GM18517 (cell line): ENCODE measurements around the gene ZNF346.

Source experiments
- ATAC-seq: cut with Tn5 transposase; IDR thresholded peaks from one replicate; pipeline ENCODE4 v1.9.1; 2021; ENCODE audit warnings: mild to moderate bottlenecking, moderate library complexity; ENCODE audit not compliant: unreplicated experiment

ZNF346 gene

GRCh38 chr5:177116631-177117373 is 94.3 kb downstream of the ZNF346 start:
- no peak for ATAC-seq

GRCh38 chr5:177117441-177118045 is 95.0 kb downstream of the ZNF346 start:
- ATAC-seq, result no peak

- ATAC-seq, result no peak
Measured at GRCh38 chr5:177122566-177122965, 100.1 kb downstream of the ZNF346 start.

GRCh38 chr5:177123789-177124485 is 101.4 kb downstream of the ZNF346 start:
- ATAC-seq, result no peak

- ATAC-seq, result no peak
Measured at GRCh38 chr5:177124486-177124991, 102.0 kb downstream of the ZNF346 start.

- no peak for ATAC-seq
Measured at GRCh38 chr5:177126771-177127170, 104.3 kb downstream of the ZNF346 start.

GRCh38 chr5:177128551-177128981 is 106.1 kb downstream of the ZNF346 start:
- no peak for ATAC-seq

GRCh38 chr5:177130211-177131018 is 107.9 kb downstream of the ZNF346 start:
- no peak for ATAC-seq
